ENCODE measurements around the gene STRAP. TPM values are rescaled to one million over a fixed set of nuclear protein-coding genes. Genes with fewer than 3 reads are reported as not detected.

STRAP gene
- total and polyA plus RNA-seq, 2 experiments from 2014 or later, result 229 to 403 TPM

DNA sequence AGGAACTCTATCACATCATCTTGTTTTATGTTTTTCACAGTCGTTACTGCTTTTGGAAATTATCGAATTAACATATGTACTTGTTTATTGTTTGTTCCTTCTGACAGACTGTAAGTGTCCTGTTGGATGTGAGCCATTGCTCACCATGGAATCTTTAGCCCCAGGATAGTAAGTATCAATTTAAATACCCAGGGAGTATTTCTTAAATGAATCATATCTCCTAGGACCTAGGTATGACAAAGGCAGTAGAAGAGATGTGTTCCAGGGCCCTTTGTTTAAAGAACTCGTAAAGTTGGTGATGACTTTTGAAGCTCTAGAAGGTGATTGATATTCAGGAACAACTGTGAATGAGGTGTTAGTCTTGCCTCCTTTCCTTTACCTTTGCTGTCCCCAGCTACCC, 30.3 kb upstream of the STRAP start (continued):
- TF ChIP-seq, protein P1, sequence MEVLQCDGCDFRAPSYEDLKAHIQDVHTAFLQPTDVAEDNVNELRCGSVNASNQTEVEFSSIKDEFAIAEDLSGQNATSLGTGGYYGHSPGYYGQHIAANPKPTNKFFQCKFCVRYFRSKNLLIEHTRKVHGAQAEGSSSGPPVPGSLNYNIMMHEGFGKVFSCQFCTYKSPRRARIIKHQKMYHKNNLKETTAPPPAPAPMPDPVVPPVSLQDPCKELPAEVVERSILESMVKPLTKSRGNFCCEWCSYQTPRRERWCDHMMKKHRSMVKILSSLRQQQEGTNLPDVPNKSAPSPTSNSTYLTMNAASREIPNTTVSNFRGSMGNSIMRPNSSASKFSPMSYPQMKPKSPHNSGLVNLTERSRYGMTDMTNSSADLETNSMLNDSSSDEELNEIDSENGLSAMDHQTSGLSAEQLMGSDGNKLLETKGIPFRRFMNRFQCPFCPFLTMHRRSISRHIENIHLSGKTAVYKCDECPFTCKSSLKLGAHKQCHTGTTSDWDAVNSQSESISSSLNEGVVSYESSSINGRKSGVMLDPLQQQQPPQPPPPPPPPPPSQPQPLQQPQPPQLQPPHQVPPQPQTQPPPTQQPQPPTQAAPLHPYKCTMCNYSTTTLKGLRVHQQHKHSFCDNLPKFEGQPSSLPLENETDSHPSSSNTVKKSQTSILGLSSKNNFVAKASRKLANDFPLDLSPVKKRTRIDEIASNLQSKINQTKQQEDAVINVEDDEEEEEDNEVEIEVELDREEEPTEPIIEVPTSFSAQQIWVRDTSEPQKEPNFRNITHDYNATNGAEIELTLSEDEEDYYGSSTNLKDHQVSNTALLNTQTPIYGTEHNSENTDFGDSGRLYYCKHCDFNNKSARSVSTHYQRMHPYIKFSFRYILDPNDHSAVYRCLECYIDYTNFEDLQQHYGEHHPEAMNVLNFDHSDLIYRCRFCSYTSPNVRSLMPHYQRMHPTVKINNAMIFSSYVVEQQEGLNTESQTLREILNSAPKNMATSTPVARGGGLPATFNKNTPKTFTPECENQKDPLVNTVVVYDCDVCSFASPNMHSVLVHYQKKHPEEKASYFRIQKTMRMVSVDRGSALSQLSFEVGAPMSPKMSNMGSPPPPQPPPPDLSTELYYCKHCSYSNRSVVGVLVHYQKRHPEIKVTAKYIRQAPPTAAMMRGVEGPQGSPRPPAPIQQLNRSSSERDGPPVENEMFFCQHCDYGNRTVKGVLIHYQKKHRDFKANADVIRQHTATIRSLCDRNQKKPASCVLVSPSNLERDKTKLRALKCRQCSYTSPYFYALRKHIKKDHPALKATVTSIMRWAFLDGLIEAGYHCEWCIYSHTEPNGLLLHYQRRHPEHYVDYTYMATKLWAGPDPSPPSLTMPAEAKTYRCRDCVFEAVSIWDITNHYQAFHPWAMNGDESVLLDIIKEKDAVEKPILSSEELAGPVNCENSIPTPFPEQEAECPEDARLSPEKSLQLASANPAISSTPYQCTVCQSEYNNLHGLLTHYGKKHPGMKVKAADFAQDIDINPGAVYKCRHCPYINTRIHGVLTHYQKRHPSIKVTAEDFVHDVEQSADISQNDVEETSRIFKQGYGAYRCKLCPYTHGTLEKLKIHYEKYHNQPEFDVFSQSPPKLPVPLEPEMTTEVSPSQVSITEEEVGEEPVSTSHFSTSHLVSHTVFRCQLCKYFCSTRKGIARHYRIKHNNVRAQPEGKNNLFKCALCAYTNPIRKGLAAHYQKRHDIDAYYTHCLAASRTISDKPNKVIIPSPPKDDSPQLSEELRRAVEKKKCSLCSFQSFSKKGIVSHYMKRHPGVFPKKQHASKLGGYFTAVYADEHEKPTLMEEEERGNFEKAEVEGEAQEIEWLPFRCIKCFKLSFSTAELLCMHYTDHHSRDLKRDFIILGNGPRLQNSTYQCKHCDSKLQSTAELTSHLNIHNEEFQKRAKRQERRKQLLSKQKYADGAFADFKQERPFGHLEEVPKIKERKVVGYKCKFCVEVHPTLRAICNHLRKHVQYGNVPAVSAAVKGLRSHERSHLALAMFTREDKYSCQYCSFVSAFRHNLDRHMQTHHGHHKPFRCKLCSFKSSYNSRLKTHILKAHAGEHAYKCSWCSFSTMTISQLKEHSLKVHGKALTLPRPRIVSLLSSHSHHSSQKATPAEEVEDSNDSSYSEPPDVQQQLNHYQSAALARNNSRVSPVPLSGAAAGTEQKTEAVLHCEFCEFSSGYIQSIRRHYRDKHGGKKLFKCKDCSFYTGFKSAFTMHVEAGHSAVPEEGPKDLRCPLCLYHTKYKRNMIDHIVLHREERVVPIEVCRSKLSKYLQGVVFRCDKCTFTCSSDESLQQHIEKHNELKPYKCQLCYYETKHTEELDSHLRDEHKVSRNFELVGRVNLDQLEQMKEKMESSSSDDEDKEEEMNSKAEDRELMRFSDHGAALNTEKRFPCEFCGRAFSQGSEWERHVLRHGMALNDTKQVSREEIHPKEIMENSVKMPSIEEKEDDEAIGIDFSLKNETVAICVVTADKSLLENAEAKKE (CRISPR knock-in tag; IDR thresholded peaks at IDR 0.05), result no peak

DNA sequence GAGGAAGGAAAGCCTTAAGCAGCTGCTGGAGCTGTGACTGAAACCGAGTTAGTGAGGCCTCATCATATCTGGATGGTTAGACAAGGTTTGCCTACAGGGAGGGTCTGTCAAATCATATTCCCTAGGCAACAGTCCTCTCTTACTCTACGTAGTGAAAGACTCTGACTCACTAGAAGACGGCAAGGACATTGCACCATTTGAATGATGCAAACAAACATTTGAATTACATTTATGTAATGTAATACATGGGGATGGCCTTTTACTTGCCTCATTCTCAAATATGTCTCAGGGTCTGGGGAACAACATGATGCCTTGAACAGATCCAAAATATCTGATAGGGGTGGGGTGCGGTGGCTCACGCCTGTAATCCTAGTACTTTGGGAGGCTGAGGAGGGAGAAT, 29.8 kb upstream of the STRAP start:
- no peak for ATAC-seq
- H3K4me2 ChIP-seq, result no peak overlapping the region
- no peak for DNase-seq (ENCODE audit: low spot score)
- H3K36me3 ChIP-seq (ENCODE audit: insufficient read depth), result no peaks in the 10 kb centered on the region
- 0 out of 2 replicates have a peak, but pooled peaks cover 3% of the 10 kb centered on the region for H3K9me2 ChIP-seq (ENCODE audit: insufficient read depth)
- H3F3A ChIP-seq (replicated peaks; ENCODE audit: low read depth), result no peaks in the 10 kb centered on the region
- H3K9me3 Mint-ChIP-seq, result no peaks in the 10 kb centered on the region
- H3K27me3 ChIP-seq (ENCODE audit: insufficient read depth), result no peaks in the 10 kb centered on the region
- no peak overlapping the region for H3K4me3 Mint-ChIP-seq
- no peak overlapping the region for H3K4me3 ChIP-seq
- no peaks in the 10 kb centered on the region for H3K4me1 ChIP-seq (ENCODE audit: insufficient read depth)
- H3K79me2 ChIP-seq (replicated peaks; ENCODE audit: insufficient read depth), result no peaks in the 10 kb centered on the region
- no peaks in the 10 kb centered on the region for H4K20me1 ChIP-seq (replicated peaks; ENCODE audit: insufficient read depth)
- H3K4me1 Mint-ChIP-seq, result no peaks in the 10 kb centered on the region
- H3K27ac ChIP-seq (ENCODE audit: low read depth), result no peak overlapping the region
- no peak overlapping the region; the same call in 1 of the 2 replicates for H3K27ac Mint-ChIP-seq
- 0 out of 2 replicates have a peak overlapping the region, but pooled peaks have one; percentile 9 for H2AFZ ChIP-seq
- H3K36me3 Mint-ChIP-seq (ENCODE audit: low read depth), result no peaks in the 10 kb centered on the region
- H3K27me3 Mint-ChIP-seq (ENCODE audit: insufficient read depth, low read depth, poor library complexity), result no peaks in the 10 kb centered on the region
- no peak for TF ChIP-seq JUNB (IDR thresholded peaks at IDR 0.05; ENCODE audit: unreplicated experiment)
- TF ChIP-seq, protein P2, sequence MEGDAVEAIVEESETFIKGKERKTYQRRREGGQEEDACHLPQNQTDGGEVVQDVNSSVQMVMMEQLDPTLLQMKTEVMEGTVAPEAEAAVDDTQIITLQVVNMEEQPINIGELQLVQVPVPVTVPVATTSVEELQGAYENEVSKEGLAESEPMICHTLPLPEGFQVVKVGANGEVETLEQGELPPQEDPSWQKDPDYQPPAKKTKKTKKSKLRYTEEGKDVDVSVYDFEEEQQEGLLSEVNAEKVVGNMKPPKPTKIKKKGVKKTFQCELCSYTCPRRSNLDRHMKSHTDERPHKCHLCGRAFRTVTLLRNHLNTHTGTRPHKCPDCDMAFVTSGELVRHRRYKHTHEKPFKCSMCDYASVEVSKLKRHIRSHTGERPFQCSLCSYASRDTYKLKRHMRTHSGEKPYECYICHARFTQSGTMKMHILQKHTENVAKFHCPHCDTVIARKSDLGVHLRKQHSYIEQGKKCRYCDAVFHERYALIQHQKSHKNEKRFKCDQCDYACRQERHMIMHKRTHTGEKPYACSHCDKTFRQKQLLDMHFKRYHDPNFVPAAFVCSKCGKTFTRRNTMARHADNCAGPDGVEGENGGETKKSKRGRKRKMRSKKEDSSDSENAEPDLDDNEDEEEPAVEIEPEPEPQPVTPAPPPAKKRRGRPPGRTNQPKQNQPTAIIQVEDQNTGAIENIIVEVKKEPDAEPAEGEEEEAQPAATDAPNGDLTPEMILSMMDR (conservative IDR thresholded peaks at IDR 0.05; ENCODE audit: low read depth in 2 of 2), result no peak
- TF ChIP-seq, protein P3, sequence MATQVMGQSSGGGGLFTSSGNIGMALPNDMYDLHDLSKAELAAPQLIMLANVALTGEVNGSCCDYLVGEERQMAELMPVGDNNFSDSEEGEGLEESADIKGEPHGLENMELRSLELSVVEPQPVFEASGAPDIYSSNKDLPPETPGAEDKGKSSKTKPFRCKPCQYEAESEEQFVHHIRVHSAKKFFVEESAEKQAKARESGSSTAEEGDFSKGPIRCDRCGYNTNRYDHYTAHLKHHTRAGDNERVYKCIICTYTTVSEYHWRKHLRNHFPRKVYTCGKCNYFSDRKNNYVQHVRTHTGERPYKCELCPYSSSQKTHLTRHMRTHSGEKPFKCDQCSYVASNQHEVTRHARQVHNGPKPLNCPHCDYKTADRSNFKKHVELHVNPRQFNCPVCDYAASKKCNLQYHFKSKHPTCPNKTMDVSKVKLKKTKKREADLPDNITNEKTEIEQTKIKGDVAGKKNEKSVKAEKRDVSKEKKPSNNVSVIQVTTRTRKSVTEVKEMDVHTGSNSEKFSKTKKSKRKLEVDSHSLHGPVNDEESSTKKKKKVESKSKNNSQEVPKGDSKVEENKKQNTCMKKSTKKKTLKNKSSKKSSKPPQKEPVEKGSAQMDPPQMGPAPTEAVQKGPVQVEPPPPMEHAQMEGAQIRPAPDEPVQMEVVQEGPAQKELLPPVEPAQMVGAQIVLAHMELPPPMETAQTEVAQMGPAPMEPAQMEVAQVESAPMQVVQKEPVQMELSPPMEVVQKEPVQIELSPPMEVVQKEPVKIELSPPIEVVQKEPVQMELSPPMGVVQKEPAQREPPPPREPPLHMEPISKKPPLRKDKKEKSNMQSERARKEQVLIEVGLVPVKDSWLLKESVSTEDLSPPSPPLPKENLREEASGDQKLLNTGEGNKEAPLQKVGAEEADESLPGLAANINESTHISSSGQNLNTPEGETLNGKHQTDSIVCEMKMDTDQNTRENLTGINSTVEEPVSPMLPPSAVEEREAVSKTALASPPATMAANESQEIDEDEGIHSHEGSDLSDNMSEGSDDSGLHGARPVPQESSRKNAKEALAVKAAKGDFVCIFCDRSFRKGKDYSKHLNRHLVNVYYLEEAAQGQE (IDR thresholded peaks at IDR 0.05; ENCODE audit: unreplicated experiment), result no peak
- no peak for TF ChIP-seq CREB1 (CRISPR knock-in tag; IDR thresholded peaks at IDR 0.05; ENCODE audit: low read depth)
- TF ChIP-seq ZNF331 (CRISPR knock-in tag; IDR thresholded peaks at IDR 0.05; ENCODE audit: low read depth), result no peak
- TF ChIP-seq, protein P4, sequence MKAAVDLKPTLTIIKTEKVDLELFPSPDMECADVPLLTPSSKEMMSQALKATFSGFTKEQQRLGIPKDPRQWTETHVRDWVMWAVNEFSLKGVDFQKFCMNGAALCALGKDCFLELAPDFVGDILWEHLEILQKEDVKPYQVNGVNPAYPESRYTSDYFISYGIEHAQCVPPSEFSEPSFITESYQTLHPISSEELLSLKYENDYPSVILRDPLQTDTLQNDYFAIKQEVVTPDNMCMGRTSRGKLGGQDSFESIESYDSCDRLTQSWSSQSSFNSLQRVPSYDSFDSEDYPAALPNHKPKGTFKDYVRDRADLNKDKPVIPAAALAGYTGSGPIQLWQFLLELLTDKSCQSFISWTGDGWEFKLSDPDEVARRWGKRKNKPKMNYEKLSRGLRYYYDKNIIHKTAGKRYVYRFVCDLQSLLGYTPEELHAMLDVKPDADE (IDR thresholded peaks at IDR 0.05), result no peak
- TF ChIP-seq POLR2AphosphoS5 (IDR thresholded peaks at IDR 0.05; ENCODE audit: low read depth), result no peak
- TF ChIP-seq ZNF114 (CRISPR knock-in tag; IDR thresholded peaks at IDR 0.05), result no peak
- TF ChIP-seq EZH2 (IDR thresholded peaks at IDR 0.05; ENCODE audit: low read depth, unreplicated experiment), result no peak
